ENCODE results near the gene MRGPRF. TPM values are rescaled to one million over a fixed set of nuclear protein-coding genes. Genes with fewer than 3 reads are reported as not detected.
A peak's percentile ranks its signal among the peaks of the same experiment; 100 is the strongest.

The MRGPRF gene
- total RNA-seq, 4 donors from 2014 or later: 1.8 to 6.7 (median 4.7) TPM

GRCh38 chr11:69057236-69057635, 44.2 kb upstream of the MRGPRF start:
- TF ChIP-seq CTCF (IDR thresholded peaks at IDR 0.05 in 4 of 5, conservative IDR thresholded peaks at IDR 0.05 in 1 of 5): no peak
- TF ChIP-seq POLR2A (IDR thresholded peaks at IDR 0.05): no peak
- in situ Hi-C loops (cut with MboI; ENCODE audit: low sequenced_read_pairs in 4 of 4): no loop called here
- intact Hi-C loops (cut with DNase I; ENCODE audit: low total_unique reads): no loop called here

GRCh38 chr11:69055598-69056516, 42.8 kb upstream of the MRGPRF start:
- DNase-seq: peak; percentile 20 to 59

More at GRCh38 chr11:69057236-69057635, 44.2 kb upstream of the MRGPRF start:
- ATAC-seq (no peak), DNase-seq (no peak)
- peaks cover 0 to 1% of the 10 kb centered on the region in 2 donors for H3K4me1 ChIP-seq
- H3K27ac ChIP-seq: no peak overlapping the region
- H3K27me3 ChIP-seq: no peaks in the 10 kb centered on the region
- no peak overlapping the region for H3K4me3 ChIP-seq
- H3K9me3 ChIP-seq: no peaks in the 10 kb centered on the region
- H3K36me3 ChIP-seq: peaks cover 0 to 13% of the 10 kb centered on the region in 2 donors

GRCh38 chr11:69055212-69055586, 42.2 kb upstream of the MRGPRF start:
- Histone ChIP-seq H3K27me3 (no peaks in the 10 kb centered on the region), H3K27ac (no peak overlapping the region), H3K4me3 (no peak overlapping the region), H3K4me1 (peaks cover 9 to 18% of the 10 kb centered on the region in 2 donors), H3K36me3 (peaks cover 0 to 13% of the 10 kb centered on the region in 2 donors), H3K9me3 (no peaks in the 10 kb centered on the region)
- intact Hi-C loops (cut with DNase I; ENCODE audit: low total_unique reads) (no loop called here), in situ Hi-C loops (cut with MboI; ENCODE audit: low sequenced_read_pairs in 4 of 4) (no loop called here)
- DNase-seq: no peak
- no peak for ATAC-seq
- TF ChIP-seq CTCF (IDR thresholded peaks at IDR 0.05 in 4 of 5, conservative IDR thresholded peaks at IDR 0.05 in 1 of 5) (no peak), POLR2A (IDR thresholded peaks at IDR 0.05) (no peak)

More at GRCh38 chr11:69055598-69056516, 42.8 kb upstream of the MRGPRF start:
- H3K36me3 ChIP-seq: peaks cover 0 to 13% of the 10 kb centered on the region in 2 donors
- H3K9me3 ChIP-seq: no peaks in the 10 kb centered on the region
- intact Hi-C loops (cut with DNase I; ENCODE audit: low total_unique reads): no loop called here
- TF ChIP-seq POLR2A (IDR thresholded peaks at IDR 0.05): no peak
- TF ChIP-seq CTCF (IDR thresholded peaks at IDR 0.05 in 4 of 5, conservative IDR thresholded peaks at IDR 0.05 in 1 of 5): no peak
- no peak overlapping the region for H3K4me3 ChIP-seq
- peak in 1 of 2 donors; percentile 60 for ATAC-seq
- no peaks in the 10 kb centered on the region for H3K27me3 ChIP-seq
- H3K27ac ChIP-seq: peak overlapping the region in 2 of 4 donors; percentile 7 to 8
- H3K4me1 ChIP-seq: peaks cover 5 to 13% of the 10 kb centered on the region in 2 donors
- in situ Hi-C loops (cut with MboI; ENCODE audit: low sequenced_read_pairs in 4 of 4): no loop called here

GRCh38 chr11:69054397-69055211, 41.6 kb upstream of the MRGPRF start:
- H3K9me3 ChIP-seq: no peaks in the 10 kb centered on the region
- no peak overlapping the region for H3K4me3 ChIP-seq
- H3K27me3 ChIP-seq: no peaks in the 10 kb centered on the region
- no peak overlapping the region for H3K27ac ChIP-seq
- no peak for DNase-seq
- intact Hi-C loops (cut with DNase I; ENCODE audit: low total_unique reads): no loop called here
- peaks cover 0 to 13% of the 10 kb centered on the region in 2 donors for H3K36me3 ChIP-seq
- H3K4me1 ChIP-seq: peaks cover 14 to 24% of the 10 kb centered on the region in 2 donors
- ATAC-seq: no peak
- in situ Hi-C loops (cut with MboI; ENCODE audit: low sequenced_read_pairs in 4 of 4): no loop called here
- TF ChIP-seq POLR2A (IDR thresholded peaks at IDR 0.05): no peak
- TF ChIP-seq CTCF (IDR thresholded peaks at IDR 0.05 in 4 of 5, conservative IDR thresholded peaks at IDR 0.05 in 1 of 5): no peak

Data from gastrocnemius medialis (tissue), 4 donors.